OCI-LY1 (cell line): ENCODE results near the gene AK2.

Source experiments
- CTCF ChIP-seq: fragments of 200-600 bp; sonication (generic), shearing (Covaris generic); IDR thresholded peaks from 2 replicates; pipeline ENCODE4 v1.5.1; 2017; ENCODE audit warnings: mild to moderate bottlenecking, antibody characterized with exemption, low read length, moderate library complexity, mixed read lengths
- EZH2 ChIP-seq: fragments of 200-600 bp; sonication (generic), shearing (Covaris generic); IDR thresholded peaks from 2 replicates; pipeline ENCODE4 v1.8.0; 2017; ENCODE audit warnings: borderline replicate concordance, mixed run types, mild to moderate bottlenecking, antibody characterized with exemption, low read length, moderate library complexity, mixed read lengths

GRCh38 chr1:33042831-33043230 is 6.1 kb upstream of the AK2 start:
- no peak for TF ChIP-seq CTCF
- TF ChIP-seq EZH2: no peak
